Loucy (cell line): ENCODE results near the gene PCCA.

Source experiments
- H2AFZ ChIP-seq: fragments of 200-600 bp; sonication (generic); 2 replicates; pipeline ENCODE4 v1.6.0; 2016; ENCODE audit warnings: antibody characterized with exemption, mild to moderate bottlenecking, low read length, moderate library complexity
- H3F3A ChIP-seq: fragments of 200-600 bp; 2 replicates; pipeline ENCODE4 v1.6.0; 2016; ENCODE audit warnings: antibody characterized with exemption, low read depth, mild to moderate bottlenecking
- H3K27me3 ChIP-seq: fragments of 200-600 bp; sonication (generic); 2 replicates; pipeline ENCODE4 v1.6.1; 2014; ENCODE audit warnings: low read length, mild to moderate bottlenecking; ENCODE audit not compliant: insufficient read depth, poor library complexity, severe bottlenecking
- H3K36me3 ChIP-seq: fragments of 200-600 bp; sonication (generic); 2 replicates; pipeline ENCODE4 v1.6.1; 2016; ENCODE audit warnings: low read length; ENCODE audit not compliant: insufficient read depth
- H3K4me1 ChIP-seq: fragments of 200-600 bp; sonication (generic); 2 replicates; pipeline ENCODE4 v1.5.1; 2014; ENCODE audit warnings: low read length, mild to moderate bottlenecking; ENCODE audit not compliant: insufficient read depth, poor library complexity, severe bottlenecking
- H3K4me2 ChIP-seq: fragments of 200-600 bp; sonication (generic); 2 replicates; pipeline ENCODE4 v1.6.0; 2014; ENCODE audit warnings: antibody characterized with exemption, low read length, low read depth, mild to moderate bottlenecking; ENCODE audit not compliant: poor library complexity, severe bottlenecking
- H3K4me3 ChIP-seq: fragments of 200-600 bp; sonication (generic); 2 replicates; pipeline ENCODE4 v1.5.1; 2014; ENCODE audit warnings: low read length, mild to moderate bottlenecking, mixed read lengths; ENCODE audit not compliant: poor library complexity, severe bottlenecking
- H3K79me2 ChIP-seq: fragments of 200-600 bp; sonication (generic); 2 replicates; pipeline ENCODE4 v1.6.1; 2014; ENCODE audit warnings: low read length; ENCODE audit not compliant: insufficient read depth
- H3K9ac ChIP-seq: fragments of 200-600 bp; sonication (generic); 2 replicates; pipeline ENCODE4 v1.6.0; 2014; ENCODE audit warnings: mild to moderate bottlenecking, low read depth, low read length, moderate library complexity; ENCODE audit not compliant: poor library complexity, severe bottlenecking
- H3K9me2 ChIP-seq: fragments of 200-600 bp; sonication (generic); replicated peaks from 2 replicates; pipeline ENCODE4 v1.6.1; 2016; ENCODE audit warnings: low read depth, low read length, mixed read lengths
- H3K9me3 ChIP-seq: fragments of 200-600 bp; sonication (generic); 2 replicates; pipeline ENCODE4 v1.6.1; 2014; ENCODE audit warnings: mild to moderate bottlenecking, antibody characterized with exemption, low read length, low read depth; ENCODE audit not compliant: insufficient read depth
- H4K20me1 ChIP-seq: fragments of 200-600 bp; sonication (generic); 2 replicates; pipeline ENCODE4 v1.6.0; 2014; ENCODE audit warnings: antibody characterized with exemption, low read length, mild to moderate bottlenecking; ENCODE audit not compliant: insufficient read depth, poor library complexity, severe bottlenecking
- CTCF ChIP-seq: fragments of 200-600 bp; sonication (generic); conservative IDR thresholded peaks from 2 replicates; pipeline ENCODE4 v1.5.1; 2014; ENCODE audit warnings: mild to moderate bottlenecking, antibody characterized with exemption, low read length
- EZH2phosphoT487 ChIP-seq: fragments of 200-600 bp; IDR thresholded peaks from 2 replicates; pipeline ENCODE4 v1.6.1; 2018; ENCODE audit warnings: antibody characterized with exemption, mild to moderate bottlenecking, moderate library complexity, borderline replicate concordance

The PCCA gene

GRCh38 chr13:100508455-100508854, 419.6 kb downstream of the PCCA start:
- H3F3A ChIP-seq, result no peaks in the 10 kb centered on the region
- no peaks in the 10 kb centered on the region for H3K27me3 ChIP-seq
- H3K9ac ChIP-seq, result no peak overlapping the region
- no peaks in the 10 kb centered on the region for H3K79me2 ChIP-seq
- TF ChIP-seq EZH2phosphoT487 (no peak), CTCF (no peak)
- H3K4me3 ChIP-seq, result no peak overlapping the region
- H3K4me1 ChIP-seq, result peaks cover 12% of the 10 kb centered on the region
- no peaks in the 10 kb centered on the region for H3K9me3 ChIP-seq
- H4K20me1 ChIP-seq, result no peaks in the 10 kb centered on the region
- no peak overlapping the region for H3K4me2 ChIP-seq
- H2AFZ ChIP-seq, result no peak overlapping the region
- no peaks in the 10 kb centered on the region for H3K36me3 ChIP-seq
- H3K9me2 ChIP-seq, result no peaks in the 10 kb centered on the region

- TF ChIP-seq CTCF (no peak), EZH2phosphoT487 (no peak)
- H3F3A ChIP-seq, result no peaks in the 10 kb centered on the region
- H2AFZ ChIP-seq, result no peak overlapping the region
- H3K27me3 ChIP-seq, result no peaks in the 10 kb centered on the region
- no peak overlapping the region for H3K9ac ChIP-seq
- H3K36me3 ChIP-seq, result no peaks in the 10 kb centered on the region
- no peaks in the 10 kb centered on the region for H4K20me1 ChIP-seq
- H3K9me2 ChIP-seq, result no peaks in the 10 kb centered on the region
- H3K4me1 ChIP-seq, result peaks cover 12% of the 10 kb centered on the region
- no peaks in the 10 kb centered on the region for H3K9me3 ChIP-seq
- no peaks in the 10 kb centered on the region for H3K79me2 ChIP-seq
- H3K4me2 ChIP-seq, result no peak overlapping the region
- no peak overlapping the region for H3K4me3 ChIP-seq
Measured at GRCh38 chr13:100508996-100509395, 420.1 kb downstream of the PCCA start.

GRCh38 chr13:100510208-100510957, 421.5 kb downstream of the PCCA start:
- Histone ChIP-seq H3K9me2 (no peaks in the 10 kb centered on the region), H3K4me3 (no peak overlapping the region), H2AFZ (no peak overlapping the region), H3K9me3 (no peaks in the 10 kb centered on the region), H3K4me2 (no peak overlapping the region), H3F3A (no peaks in the 10 kb centered on the region), H3K79me2 (no peaks in the 10 kb centered on the region), H4K20me1 (no peaks in the 10 kb centered on the region), H3K27me3 (no peaks in the 10 kb centered on the region), H3K4me1 (peaks cover 12% of the 10 kb centered on the region), H3K9ac (no peak overlapping the region), H3K36me3 (no peaks in the 10 kb centered on the region)
- TF ChIP-seq CTCF, result no peak
- TF ChIP-seq EZH2phosphoT487, result no peak
